HG03045 (cell line): ENCODE results near the gene SGCD.

ENCODE experiments used
- ATAC-seq: cut with Tn5 transposase; IDR thresholded peaks from one replicate; pipeline ENCODE4 v1.9.1; 2021; ENCODE audit warnings: mild to moderate bottlenecking, moderate library complexity; ENCODE audit not compliant: unreplicated experiment

The SGCD gene

DNA sequence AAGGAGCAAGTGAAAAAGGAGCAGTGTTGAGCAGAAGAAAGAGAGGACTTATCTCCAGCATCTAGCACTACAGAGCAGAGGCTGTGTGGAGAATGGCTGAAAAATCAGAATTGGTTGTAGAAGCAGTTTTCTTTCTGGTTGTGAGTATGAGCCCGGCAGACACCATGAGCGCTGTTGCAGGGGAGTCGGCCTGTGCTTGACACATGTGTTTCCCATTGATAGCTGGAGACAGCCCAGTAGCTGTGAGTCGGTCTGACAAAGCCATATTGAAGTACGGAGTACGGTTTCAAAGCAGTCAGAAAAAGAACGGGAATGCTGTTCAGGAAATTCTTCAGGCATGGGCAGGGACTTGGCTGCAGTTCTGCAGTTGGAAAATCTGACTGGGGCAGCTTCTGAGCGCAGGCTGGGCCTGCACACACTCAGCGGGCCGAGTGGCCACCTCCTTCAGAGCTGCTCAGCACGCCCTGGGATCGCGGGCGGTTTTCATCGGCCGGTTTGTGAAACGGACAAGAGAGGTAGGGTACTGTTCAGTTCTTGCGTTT is at the start of gene SGCD:
Gene SGCD, plus strand, starts transcription at position 447 of the 542 bp plus-strand sequence.
- no peak for ATAC-seq

GRCh38 chr5:156277290-156277689 is 49.7 kb upstream of the SGCD start:
- ATAC-seq = no peak

GRCh38 chr5:156295431-156295830 is 31.5 kb upstream of the SGCD start:
- ATAC-seq = no peak

DNA sequence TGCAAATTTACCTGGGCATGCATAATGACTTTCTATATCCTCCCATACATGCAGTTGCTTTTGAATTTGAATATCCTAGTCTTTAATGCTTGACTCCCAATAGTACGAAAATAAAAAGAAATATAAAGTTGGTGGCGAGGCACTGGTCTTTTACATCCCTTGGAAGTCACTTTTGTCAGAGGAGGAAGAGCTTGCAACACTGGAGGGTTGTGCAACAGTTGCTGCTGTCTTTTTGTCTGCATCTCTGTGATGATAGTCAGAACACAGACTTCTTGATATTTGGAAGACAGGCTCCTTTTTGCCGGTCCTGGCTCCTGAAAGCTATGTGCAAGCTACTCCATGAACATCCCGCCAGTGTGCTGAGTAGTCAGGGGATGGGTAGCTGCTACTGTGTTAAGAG is 16.8 kb upstream of the SGCD start:
- no peak for ATAC-seq

DNA sequence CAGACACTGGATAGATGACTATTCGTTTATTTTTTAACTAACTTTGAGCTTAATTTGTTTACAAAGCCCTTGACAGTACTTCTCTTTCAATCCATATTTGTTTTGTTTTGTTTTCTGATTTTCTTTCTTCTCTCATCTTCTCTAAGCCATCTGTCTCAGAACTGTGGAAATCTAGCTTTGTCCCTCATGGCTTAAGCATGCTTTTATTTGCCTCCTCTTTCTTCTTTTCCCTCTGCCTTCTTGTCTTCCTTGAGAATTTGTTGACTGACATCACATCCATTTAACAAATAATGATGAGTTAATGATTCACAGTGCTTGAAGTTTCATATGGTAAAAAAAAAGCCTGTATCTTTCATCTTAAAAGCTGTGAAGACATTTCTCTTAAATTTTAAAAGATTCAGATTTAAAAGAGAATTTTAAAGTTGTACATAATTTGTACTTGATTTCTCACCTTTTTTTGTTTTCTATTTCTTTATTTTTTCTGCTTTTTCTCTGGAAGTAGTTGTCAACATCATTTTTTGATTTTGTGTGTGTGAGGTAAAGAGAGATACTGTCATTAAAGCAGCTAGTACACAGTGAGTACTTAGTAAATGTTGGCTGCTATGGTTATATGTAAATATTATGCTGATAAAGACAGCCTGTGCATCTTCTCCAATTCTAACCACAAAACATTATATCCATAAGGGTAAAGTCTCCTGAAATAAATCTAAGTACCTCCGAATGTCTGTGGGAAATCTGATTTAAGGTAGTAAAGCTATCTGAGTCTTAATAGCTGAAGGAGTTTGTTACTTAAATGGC is 13.9 kb upstream of the SGCD start:
- ATAC-seq = no peak

- ATAC-seq = no peak
Measured at GRCh38 chr5:156314416-156314815, 12.5 kb upstream of the SGCD start.

GRCh38 chr5:156322666-156323065 is 4.3 kb upstream of the SGCD start:
- ATAC-seq = no peak

- ATAC-seq = no peak
Measured at GRCh38 chr5:156327296-156327695, 332 bp downstream of the SGCD start.

DNA sequence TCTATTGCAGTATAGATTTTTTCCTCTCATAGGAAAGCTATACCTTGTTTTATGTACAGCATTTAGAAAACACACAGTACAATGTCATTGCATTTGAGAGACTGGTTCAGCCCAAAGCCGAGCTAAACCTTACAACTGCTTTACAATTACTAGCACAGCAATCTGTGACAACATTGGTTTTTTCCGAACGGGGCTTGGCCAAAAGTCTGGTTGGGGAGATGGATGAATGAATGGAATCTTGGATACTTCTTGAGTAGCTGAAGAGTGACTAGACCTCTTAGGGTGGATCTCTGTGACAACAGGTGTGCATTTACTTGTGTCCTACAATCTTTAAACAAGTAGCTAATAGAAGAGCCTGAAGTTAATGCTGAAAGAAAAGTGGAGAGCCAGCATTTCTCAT is 1.2 kb downstream of the SGCD start:
- no peak for ATAC-seq

DNA sequence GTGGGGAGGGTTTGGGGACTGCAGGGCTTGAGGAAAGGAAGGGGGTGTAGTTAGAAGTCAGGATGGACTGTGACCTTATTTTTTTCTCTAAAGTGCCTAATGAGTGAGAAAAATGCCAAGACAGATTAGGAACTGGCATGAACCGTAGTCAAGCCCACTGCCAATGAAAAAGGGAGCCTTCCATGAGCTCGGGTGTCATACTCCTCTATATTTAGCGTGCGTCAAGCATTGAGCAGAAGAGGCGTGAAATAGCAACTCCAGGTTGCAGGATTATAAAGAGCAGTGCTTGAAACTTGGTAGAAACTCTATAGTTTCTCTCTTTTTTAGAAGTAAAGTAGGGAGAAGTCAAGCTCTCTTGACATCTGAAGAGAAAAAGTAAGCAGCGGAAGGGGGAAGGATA is 1.8 kb downstream of the SGCD start:
- no peak for ATAC-seq

- no peak for ATAC-seq
Measured at GRCh38 chr5:156329171-156329611, 2.2 kb downstream of the SGCD start.

DNA sequence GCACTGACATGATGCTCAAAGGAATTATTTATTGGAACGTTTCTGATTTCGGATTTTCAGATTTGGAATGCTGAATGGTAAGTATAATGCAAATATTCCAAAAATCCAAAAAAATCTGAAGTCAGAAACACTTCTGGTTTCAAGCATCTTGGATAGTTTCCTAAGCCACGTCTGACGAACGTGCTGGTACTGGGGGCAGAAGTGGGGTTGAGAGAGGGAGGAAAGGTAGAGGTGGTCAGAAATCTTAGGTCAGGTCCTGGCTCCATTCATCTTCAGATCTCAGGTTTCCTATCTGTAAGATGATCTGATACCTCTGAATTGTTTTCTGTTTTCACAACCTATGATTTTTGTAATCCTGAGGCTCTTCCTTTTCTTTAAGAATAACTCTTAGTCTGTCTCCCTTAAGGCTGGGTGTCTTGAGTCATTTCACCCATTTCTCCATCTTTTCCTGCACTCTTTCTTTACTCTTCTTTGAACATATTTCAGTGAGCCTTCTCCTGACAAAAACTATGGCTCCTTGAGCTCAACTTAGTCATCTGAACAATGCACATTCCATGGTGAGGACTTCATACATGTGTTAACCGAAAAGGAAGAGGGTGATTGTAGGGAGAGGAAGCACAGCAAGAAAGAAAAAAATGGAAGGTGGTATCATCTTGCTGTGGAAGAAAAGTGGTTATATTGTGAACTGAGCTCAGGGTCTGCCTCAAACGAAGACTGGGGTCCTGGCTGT is 3.3 kb downstream of the SGCD start:
- ATAC-seq = no peak

DNA sequence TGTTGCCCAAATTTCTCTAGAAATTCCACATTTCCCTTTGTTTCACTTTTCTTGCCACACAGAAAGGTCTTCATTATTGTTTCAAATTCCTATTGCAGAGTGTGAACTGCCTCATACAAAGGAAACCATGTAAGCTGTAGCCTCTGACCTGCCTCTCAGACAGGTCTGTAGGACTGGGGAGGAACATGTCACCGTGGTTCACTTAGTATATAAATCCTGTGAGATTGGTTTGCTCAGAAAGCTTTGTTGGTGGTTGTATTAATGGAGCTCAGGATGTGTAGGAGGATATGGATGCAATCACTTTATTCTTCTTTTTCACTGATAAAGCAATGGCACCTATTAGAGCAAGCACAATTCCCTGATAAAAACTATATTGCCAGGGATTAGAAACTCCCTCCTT is 4.2 kb downstream of the SGCD start:
- ATAC-seq = no peak

DNA sequence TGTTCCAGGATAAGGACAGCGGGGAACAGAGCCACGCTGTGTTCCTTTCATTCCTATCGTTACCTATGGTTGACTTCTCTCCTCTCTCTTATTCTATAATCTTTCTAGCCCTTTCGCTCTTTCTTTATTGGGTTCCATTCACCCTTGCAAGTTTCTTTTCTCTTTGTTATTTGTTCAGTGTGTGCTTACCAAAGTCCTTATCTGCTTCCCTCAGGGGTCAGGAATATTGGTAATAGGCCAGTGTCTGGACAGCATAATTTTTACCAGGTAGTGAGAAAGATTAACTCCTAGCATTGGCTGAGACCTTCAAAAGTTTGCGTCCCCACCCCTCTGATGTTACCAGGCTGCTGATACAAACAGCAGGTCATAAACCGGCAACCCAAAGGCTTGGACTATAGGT is 4.9 kb downstream of the SGCD start:
- ATAC-seq = no peak

DNA sequence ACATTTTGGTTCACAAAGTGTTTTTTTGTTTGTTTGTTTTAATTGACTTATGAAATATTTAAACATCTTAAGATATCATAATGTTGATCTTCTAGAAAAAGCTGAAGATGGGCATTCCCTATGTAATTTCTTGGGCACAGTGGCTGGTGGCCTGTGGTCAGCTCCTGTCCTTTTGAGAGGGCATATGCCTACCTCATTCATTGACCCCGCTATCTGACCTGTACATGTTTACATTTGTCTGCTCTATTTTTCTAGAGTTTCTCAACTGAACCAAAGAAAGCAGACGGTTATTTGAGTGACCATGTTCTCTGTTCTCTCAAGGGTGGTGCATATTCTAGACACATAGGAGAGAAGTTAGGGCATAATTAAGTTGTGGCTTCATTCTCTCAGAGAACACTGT is 5.3 kb downstream of the SGCD start:
- ATAC-seq = no peak

DNA sequence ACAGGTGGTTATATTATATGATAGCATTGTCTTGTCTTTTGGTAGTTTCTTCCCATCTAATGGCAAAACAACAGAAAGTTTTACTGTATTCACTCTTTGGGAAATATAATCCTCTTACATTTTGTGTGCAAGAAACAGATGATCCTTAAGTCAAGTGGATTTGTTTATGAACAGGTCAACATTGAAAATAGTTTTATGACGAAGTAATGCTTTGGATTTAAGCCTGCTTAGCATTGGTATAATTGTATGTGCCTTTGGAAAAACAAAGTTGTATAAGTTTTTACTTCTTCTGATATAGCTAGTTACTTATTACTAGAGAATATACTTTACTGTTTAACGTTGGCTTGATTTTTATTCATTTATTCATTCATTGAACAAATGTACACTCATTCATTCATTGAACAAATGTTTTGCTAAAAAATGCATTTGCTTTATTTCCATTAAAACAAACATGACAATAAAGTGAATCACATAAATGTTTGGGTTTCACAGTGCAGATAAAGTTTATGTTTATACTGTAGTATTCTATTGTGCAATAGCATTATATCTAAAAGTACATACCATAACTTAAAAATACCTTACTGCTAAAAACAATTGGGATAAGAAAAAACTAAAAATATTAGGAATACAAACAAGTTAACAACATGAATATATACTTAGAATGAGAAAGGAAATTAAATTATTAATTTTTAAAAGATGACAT is 12.3 kb downstream of the SGCD start:
- no peak for ATAC-seq

DNA sequence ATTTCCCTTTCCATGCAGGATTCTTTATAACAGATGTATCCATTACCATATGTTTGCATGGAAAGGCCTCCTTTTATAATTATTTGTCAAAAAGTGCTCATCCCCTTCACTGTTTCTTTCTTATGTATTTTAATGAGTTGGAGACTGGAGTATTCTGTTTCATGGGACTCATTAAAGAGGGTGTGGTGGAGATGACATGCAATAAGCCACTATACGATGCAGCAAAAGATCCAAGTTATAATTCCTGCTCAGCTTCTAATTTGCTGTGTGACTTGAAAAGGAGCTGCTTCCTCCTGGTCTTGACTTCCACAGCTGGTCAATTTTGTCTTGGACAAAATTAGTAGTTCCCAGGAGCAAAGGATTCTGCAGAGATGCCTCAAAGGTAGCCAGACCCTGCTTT is 13.9 kb downstream of the SGCD start:
- ATAC-seq = no peak

DNA sequence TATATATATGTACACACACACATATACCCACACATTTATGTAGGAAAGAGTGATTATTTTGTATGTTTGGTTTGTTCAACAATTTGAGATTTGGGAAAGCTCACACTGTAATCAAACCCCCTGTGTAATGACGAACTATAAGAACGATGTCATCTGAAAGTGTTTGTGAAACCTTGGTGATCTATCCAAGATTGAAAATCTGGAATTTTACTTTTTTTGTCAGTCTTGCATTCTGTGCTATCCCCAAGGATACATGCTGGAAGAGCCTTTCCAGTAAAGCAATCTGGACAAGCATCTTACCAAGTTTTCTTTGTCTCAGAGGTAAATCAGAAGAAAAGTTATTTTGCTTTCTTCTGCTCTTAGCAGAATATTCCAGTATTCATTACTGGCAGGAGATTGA is 23.3 kb downstream of the SGCD start:
- no peak for ATAC-seq

- no peak for ATAC-seq
Measured at GRCh38 chr5:156351423-156351822, 24.5 kb downstream of the SGCD start.

DNA sequence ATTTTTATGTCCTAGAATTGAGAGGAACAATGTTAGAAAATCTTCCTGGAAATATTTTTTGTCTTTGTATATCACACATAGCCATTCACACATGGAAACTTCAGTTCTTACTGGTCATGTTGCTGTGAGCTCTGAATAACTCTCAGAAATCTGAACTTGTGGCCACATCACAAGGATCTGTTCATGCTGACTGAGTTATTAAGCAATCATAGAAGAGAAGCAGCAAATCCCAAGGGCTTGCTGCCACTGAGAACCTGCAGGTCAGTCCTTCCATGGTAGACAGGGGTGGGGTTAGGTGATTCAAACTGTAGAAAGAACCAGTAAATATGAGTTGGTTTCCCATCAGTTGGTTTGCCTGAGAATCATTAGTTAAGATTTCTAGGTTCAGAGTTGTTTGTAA is 27.6 kb downstream of the SGCD start:
- ATAC-seq = no peak

DNA sequence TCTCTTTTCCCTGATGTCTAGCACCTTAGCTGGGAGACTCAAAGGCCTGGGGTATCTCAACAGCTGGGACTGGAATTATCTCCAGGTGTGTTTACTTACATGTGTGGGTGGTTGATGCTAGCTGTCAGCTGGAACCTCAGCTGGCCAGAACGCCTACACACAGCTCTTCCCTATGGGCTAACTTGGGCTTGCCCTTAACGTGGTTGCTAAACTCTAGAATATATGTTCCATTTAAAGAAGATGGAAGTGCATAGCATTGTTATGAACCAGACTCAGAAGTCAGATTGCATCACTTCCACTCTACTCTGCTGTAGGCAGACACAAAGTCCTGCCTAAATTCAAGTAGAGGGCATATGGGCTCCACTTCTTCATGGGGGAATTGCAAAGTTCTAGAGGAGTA is 29.3 kb downstream of the SGCD start:
- ATAC-seq = peak; percentile 76

- peak; percentile 46 for ATAC-seq
Measured at GRCh38 chr5:156359476-156359875, 32.5 kb downstream of the SGCD start.
